Sciatic nerve (tissue), 2 donors: Measurements from ENCODE around the gene TOMT. TPM values are rescaled to one million over a fixed set of nuclear protein-coding genes. Genes with fewer than 3 reads are reported as not detected.

ENCODE experiments used
- ATAC-seq: fragments of 200-7000 bp; cut with Tn5 transposase; one replicate; pipeline ENCODE4 v1.9.1; 2020; ENCODE audit warnings: mild to moderate bottlenecking, moderate library complexity
- DNase-seq: peaks from one replicate; pipeline ENCODE4 v3.0.0-alpha.2; 2020; ENCODE audit warnings: low spot score
- intact Hi-C: fragments of 100-400 bp; cut with DNase I; formaldehyde crosslinking; loops from one replicate; pipeline ENCODE4 v1.14.2; 2022
- total RNA-seq: library from RNA; stranded (reverse); fragmentation: NEBNext Ultra II Directional; extraction: Animal tissue kit (Norgen Biotek cat#: 25700); gene quantifications from one replicate; pipeline ENCODE4 v1.2.1, GENCODE V29; 2021
- donor health status: DM: no; HTN: no; CAD: no.
- donor health status: DM: no; HTN: no; CAD: no.

The TOMT gene
- total RNA-seq, 1 donor from 2014 or later, result not detected

- intact Hi-C loops, result no loop called here
- DNase-seq (no peak), ATAC-seq (no peak)
Observed at GRCh38 chr11:72084965-72085364, 20.8 kb upstream of the TOMT start.

DNA sequence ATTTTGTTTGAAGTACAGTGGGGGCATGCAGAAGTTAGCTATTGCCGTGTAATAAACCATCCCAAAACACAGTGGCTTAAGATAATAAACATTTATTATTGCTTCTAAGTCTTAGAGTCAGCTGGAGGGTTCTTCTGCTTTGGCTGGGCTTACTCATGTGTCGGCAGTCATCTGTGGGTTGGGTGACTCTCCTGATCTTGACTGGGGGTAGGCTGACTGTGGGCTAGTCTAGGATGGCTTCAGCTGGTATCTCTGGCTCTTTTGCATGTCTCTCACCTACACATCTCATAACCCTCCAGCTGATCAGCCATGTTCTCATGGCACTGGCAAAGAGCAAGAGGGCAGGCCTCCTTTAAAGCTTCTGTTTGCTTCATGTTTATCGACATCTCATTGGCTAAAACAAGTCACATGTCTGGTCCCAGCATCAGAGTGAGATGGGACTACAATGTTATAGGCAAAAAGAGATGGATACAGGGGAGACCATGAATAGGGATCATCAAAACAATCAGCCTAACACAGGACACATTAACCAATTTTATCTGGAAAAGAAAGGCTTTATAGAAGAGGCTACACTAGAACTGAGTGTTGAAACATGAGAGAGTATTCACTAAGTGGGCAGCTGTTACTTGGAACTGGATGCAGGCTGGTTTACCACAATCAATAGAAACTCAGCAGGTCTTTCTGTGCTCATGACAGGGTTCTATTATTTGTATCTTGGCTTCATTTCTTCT lies 19.9 kb upstream of the TOMT start:
- intact Hi-C loops, result no loop called here
- DNase-seq, result no peak
- ATAC-seq, result no peak

DNA sequence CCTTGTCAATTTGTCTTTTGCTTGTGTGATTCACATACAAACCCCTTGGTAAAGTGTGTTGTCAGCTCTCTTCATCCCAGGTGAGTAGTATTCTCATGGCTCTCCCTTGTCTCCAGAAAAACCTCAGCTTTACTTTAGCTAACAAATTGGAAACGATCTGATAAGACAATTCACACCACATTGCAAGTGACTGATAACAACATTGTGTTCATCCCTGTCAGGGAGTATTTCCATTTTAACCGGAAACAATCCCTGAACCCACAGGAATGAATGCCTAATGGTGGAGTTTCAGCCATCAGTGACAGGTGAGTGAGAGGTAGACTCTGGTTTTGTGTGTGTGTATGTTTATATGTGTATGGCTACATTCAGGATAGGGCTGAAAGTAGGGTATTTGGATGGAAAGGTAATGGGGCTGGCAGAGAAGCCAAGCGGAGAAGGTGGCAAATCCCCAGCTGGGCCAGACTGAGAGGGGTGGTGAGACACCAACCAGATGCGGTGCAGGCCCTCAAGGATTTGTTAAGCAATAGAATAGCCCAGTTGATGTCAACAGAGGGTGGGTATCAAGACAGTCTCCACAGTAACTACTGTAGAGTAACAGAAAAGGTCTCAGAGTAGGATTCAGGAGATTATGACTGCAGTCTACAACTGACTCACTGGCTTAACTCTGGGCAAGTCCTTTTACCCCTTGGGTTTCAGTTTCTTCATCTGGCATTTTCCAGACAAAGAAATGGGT lies 17.5 kb upstream of the TOMT start:
- ATAC-seq (no peak), DNase-seq (no peak)
- intact Hi-C loops, result no loop called here

- peak; percentile 94 for ATAC-seq
- DNase-seq, result peak; percentile 83
- intact Hi-C loops, result no loop called here
Observed at GRCh38 chr11:72091292-72091691, 14.4 kb upstream of the TOMT start.

- ATAC-seq (no peak), DNase-seq (no peak)
- intact Hi-C loops, result loop anchor here (5.0 kb wide), 1 partner anchor 71 kb away; no protein-coding TSS in a partner anchor
Observed at GRCh38 chr11:72098741-72099140, 7.0 kb upstream of the TOMT start.

- intact Hi-C loops, result no loop called here
- ATAC-seq (no peak), DNase-seq (no peak)
Observed at GRCh38 chr11:72100009-72100408, 5.7 kb upstream of the TOMT start.

- ATAC-seq (no peak), DNase-seq (no peak)
- intact Hi-C loops, result no loop called here
Observed at GRCh38 chr11:72100462-72100861, 5.3 kb upstream of the TOMT start.

- no peak for ATAC-seq
- DNase-seq, result no peak
- intact Hi-C loops, result no loop called here
Observed at GRCh38 chr11:72102162-72102561, 3.6 kb upstream of the TOMT start.

DNA sequence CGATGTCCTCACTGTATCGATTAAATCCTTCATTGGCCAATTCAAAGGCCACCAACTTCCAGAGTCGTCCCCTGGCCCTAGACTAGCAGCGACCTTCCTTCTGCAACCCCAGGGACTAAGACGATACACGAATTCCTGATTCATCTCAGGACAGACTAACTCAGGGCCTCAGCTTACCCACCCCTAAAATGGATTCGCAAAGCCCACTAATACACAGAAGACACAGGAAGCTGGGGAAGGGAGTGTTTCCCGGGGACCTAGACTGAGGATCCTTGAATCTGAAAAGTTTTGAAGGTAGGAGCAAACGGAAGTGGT lies 3.1 kb upstream of the TOMT start:
- intact Hi-C loops, result no loop called here
- ATAC-seq, result no peak
- DNase-seq, result no peak

DNA sequence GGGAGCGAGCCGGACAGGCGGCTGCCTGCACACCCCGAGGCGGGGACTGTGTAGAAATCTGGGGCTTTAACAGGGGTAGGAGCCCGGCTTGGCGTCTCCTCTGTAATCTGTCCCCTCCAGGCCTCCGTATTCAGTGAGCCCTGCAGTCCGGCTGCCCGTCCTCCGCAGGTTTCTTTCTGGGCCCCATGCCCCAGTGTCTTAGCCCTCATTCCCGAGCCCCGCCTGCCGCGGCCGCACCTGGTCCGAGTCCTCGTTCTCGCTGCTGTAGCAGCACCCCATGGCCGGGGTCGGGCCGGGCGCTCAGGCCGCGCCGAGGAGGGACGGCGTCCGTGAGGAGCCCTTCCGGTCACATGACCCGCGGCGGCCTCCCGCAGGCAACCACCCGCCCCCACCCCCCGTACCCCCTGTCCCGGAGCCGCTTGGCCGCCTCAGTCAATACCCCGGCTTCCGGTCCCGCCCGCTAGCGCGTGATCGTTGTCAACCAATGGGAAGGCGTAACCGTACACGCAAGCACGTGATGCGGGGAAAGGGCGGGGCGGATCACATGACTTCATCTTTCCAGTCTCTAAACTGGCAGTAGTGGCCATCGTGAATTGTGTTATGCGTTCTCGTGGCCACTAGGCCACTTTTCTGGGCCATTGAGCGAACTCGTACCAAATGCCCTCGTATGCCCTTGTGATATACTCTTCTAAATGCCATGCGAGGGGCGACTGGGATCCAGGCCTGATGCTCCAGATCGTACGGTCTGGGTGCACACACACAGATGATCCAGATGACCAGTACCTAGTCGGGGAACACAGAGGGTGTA lies 2.6 kb upstream of the TOMT start, which contains the start of gene LAMTOR1:
TSS of gene LAMTOR1 (minus strand) at position 352 of the 808 bp plus-strand sequence. CDS start at position 279, 73 bp downstream.
- intact Hi-C loops, result no loop called here
- peak; percentile 99 for ATAC-seq
- DNase-seq, result peak; percentile 100

DNA sequence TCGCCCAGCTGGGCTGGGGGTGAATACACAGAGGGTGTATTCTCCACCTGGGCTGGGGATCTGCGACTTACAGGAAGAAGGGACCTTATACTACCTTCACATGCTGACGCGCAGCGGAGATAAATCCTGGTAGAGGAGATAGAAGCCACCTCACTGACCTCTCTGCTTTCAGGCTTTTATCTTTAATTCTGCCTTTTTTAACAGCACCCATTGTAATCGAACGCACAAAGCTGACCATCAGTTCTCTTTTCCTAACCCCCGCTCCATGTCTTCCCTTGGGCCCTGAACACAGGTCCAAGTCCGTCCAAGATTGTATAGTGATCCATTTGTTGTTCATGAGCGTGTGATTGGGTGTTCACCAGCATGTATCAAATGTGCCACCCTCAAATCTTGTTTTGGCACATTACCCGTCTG lies 2.0 kb upstream of the TOMT start:
- intact Hi-C loops, result no loop called here

DNA sequence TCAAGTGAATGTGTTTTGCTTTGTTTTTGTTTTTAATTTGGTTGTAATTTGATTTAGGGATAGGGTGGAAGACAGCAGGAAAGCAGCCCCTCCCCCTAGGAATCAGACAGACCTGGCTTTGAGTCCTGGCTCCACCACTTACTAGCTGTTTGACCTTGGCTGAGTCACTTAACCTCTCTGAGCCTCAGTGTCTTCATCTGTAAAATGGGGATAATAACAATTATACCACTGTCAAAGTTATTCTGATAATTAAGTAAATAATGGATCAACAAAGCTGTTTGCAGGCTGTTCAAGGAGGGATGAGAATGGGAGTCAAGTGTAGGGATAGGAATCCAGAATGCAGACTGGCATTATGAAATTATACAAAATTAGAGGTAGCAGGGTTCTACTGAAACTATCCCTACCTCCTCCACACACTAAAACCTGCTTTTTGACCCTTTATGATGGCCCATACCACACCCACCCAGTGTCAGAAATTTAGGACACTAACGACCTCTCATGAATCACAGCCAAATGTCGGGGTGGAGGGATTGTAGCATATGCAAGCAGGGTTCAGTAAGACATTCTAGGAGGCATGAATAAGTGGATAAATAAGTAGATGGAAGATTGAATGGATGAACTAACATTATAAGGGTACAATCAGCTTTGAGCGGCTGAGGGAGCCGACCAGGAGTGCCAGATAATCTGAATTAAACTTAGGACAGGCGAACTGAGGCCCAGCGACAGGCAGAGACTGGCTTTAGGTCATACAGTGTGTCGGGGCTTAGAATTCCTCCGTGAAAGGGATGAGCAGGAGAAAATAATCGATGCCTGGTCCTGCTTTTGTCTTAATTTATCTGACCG lies 5.8 kb downstream of the TOMT start:
- intact Hi-C loops, result no loop called here
- DNase-seq, result no peak
- ATAC-seq, result no peak

More for the DNA sequence above, 2.0 kb upstream of the TOMT start:
- ATAC-seq, result no peak
- no peak for DNase-seq

- intact Hi-C loops, result no loop called here
- peak; percentile 99 for DNase-seq
- peak; percentile 97 for ATAC-seq
Observed at GRCh38 chr11:72112143-72112977, 6.6 kb downstream of the TOMT start, which contains the start of gene ANAPC15. ANAPC15 (minus strand) TSS chr11:72112695; CDS start chr11:72111276, 1,419 bp downstream.

GRCh38 chr11:72112978-72113808 lies 7.5 kb downstream of the TOMT start:
- no peak for DNase-seq
- no peak for ATAC-seq
- intact Hi-C loops, result no loop called here

GRCh38 chr11:72114570-72114969 lies 8.8 kb downstream of the TOMT start:
- DNase-seq (no peak), ATAC-seq (no peak)
- intact Hi-C loops, result no loop called here

GRCh38 chr11:72116019-72116755 lies 10.5 kb downstream of the TOMT start:
- ATAC-seq, result no peak
- no peak for DNase-seq
- intact Hi-C loops, result no loop called here
